Activated CD4-positive, alpha-beta T cell treated with anti-CD3 and anti-CD28 coated beads, Interleukin-2, Interleukin-4, amounts not matched to agents 100 ng/mL and 50 ng/mL, durations not matched to agents 16 hours and 8 hours (primary cell): ENCODE measurements around the gene SHISA5.
A peak's percentile ranks its signal among the peaks of the same experiment; 100 is the strongest.
"Not testable (repeated sequence)": the region's sequence is repeated elsewhere in the genome, so short reads cannot be mapped to it uniquely, and the experiment has no call there.

Experiments
- DNase-seq: peaks from one replicate; pipeline ENCODE4 v3.0.0-alpha.2; 2020; ENCODE audit warnings: low spot score

SHISA5 gene

DNA sequence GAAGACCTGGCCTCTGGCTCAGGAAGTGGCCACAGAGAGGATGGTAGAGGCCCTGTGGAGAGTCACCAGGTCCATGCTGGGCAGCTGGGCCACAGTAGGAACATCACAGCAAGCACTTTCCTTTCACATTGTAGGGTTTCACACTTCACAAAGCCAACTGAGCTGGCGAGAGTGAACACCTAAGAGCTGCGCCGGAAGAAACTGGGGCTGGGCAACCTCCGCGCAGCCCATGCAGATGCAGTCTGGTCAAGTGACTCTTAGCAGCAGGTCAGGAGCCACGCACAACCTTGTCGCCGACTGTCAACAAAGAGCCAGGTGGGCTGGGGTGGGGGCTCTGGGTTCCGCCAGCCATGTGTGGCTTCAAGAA, 15.3 kb upstream of the SHISA5 start:
- DNase-seq: no peak

GRCh38 chr3:48518638-48519276, 14.8 kb upstream of the SHISA5 start:
- DNase-seq: no peak

DNA sequence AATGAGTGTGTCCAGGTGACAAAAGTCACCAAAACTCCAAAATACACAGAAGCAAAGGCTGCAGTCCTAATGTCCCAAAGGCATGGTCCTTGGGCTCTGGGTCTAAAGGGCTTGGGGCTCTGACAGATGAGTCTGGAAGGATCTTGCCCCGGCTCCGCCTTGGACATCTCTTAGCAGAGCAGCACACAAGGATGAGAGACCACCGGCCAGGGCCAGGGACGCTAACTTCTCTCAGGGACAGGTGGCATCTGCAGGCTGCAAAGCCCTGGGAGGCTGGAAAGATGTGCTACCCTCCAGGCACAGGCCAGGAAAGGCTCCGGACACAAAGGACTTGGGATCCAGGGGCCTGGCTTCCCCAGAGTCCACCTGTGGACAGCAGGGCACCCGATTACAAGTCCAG, 14.1 kb upstream of the SHISA5 start:
- no peak for DNase-seq

DNA sequence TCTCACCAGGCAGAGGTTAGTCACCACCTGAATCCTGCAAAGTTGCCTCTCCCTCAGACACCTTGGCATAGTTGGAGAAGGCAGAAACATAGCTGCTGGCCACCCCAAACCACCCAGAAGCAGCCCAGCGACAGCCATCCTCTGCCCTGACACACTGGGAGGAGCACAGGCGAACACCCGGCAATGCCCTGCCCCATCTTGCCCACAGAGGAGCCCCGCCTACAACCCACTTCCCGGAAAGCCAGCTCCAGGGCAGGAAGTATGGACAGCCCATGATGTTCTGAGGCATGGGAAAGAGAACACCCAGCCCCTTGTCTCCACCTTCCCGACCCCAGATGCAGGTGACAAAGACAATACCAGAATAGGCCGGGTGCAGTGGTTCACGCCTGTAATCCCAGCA, 12.6 kb upstream of the SHISA5 start:
- DNase-seq: peak; percentile 28

- DNase-seq: peak; percentile 64
Observed at GRCh38 chr3:48514431-48515227, 10.7 kb upstream of the SHISA5 start.

- no peak for DNase-seq
Observed at GRCh38 chr3:48511551-48511950, 7.6 kb upstream of the SHISA5 start.

DNA sequence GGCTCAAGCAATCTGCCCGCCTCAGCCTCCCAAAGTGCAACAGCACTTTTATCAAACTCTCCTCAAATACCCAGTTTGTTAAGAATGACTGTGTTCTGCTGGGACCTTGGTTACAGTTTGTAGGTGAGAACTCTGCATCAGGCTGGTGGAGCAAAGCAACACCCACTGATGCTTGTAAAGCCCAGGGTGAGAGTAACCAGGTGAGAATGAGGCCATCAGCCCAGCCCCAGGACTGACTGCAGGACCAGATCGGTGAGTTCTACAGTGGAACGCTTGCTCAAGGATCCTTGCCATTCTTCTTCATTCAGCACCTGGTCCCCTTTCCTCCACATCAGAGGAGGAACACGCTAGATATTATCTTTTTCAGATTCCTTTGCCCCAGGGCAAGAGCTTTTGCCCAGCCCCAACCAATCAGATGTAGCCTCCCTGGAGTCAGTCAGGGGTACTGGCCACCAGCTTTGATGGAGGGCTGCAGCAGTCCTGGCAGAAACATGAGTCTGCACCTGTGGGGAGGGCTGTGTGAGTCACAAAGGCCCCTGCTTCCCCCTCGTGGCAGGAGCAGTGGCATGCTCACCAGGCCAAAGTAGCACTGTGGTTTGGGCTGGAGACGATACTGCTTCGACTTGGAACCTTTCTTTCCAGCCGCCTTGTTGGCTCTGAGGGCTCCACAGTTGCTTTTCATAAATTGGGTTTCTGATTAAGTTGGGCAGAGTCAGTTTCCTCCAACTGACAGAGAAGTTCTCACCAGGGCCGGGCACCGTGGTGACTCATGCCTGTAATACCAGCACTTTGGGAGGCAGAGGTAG, 3.5 kb upstream of the SHISA5 start:
- peak; percentile 81 for DNase-seq

DNA sequence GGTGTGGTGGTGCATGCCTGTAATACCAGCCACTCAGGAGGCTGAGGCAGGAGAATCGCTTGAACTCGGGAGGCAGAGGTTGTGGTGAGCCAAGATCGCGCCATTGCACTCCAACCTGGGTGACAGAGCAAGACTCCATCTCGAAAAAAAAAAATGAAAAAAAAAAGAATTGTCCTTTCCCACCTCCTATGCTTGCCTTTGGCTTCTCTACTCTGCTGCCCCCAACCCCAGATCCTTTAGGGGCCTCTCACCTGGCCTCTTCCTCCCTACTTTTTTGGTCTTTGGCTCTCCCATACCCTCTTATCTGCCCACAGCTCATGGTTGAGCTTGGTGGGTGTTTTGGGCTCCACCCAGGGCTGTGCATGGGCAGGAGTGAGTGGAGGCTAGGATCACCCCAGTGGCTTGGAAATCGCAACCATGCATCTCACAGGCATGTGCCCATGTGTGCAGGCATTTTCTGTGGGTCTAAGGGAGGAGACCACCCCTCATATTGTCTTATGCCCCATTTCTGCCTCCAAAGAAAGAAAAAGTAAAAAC, 2.1 kb upstream of the SHISA5 start:
- no peak for DNase-seq

DNA sequence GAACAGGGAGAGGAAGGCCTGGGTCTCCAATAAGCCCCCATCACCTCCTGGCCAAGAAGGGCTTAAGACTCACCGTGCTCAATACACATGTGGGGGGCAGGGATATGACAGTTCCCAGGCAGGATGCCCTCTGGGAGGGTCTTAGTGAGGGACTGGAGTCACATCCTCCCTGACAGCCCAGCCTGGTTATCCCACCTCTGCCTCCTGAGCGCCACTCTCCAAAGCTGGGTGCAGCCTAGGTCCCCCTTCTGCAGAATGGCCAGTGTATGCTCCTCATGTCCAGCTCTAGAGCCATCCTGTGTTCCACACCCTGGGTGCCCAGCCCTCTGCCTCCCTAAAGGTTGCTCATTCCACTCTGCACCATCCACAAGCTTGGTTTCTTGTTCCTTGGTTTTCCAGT, 1.2 kb upstream of the SHISA5 start:
- no peak for DNase-seq

DNA sequence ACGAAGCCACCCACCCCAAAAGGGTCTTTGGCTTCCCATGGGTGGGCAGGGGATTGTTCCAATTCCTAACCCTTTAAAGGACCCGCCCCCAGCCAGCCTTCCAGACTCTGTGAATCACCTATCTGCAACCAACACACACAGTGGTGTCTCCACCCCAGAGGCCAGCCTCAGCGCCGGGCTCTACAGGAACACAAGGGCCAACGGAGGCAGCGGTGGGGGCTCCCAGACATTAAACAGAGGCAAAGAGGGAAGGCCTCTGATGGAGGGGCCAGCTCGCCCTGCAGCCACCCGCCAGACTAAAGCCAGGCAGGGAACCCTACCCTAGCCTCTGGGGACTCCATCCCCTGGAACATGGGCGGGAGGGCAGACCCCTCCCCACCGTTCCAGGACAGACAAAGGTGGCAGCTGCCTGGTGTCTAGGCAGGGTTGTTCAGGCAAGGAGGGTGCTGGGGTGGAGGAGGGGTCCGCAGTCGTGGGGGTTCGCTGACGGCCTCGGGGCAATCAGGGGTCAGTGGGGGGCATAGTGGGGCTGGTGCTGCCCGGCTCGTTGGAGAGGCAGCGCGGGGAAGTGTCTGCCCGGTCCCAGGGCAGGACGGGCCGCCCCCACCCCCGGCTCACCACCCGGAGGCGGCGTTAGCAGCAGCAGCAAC, 448 bp downstream of the SHISA5 start:
- no peak for DNase-seq

DNA sequence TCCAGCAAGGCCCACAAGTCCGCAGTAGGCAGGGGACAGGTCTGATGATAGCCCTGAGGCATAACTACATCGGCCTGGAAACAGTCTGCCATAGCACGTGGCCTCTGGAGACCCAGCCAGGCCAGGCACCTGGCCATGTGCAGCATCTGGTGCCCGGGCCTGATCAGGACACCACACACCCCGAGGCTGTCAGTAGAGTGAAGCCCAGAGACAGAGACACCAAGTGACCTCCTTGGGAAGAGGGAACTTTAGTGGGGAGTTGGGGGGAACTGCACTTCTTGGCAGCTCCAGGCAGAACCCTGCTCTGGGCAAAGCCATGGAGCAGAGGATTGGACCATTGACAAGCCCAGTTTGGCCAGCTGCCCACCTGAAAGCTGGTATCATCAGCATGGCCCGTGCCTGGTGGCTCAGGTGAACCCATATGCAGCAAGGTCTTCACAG, 1.2 kb downstream of the SHISA5 start:
- DNase-seq: no peak

GRCh38 chr3:48502121-48502520, 1.9 kb downstream of the SHISA5 start:
- DNase-seq: no peak

DNA sequence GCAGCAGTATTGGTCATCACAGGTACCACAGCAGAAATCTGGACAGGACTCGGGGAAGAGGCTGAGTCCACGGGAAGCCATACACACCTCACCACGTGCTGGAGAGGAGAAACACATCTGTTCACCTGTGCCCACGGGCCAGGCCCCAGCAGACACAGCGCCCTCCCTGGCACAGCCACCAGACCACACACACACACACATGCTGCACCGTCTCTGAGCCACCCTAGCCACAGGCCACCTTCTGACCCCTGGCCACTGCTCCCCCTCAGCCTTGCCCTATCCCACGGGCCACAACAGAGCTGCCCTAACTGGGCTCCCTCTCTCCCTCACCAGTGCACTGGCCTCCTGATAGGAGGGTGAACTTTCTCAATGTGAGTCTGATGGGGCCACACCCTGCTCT, 2.8 kb downstream of the SHISA5 start:
- no peak for DNase-seq

DNA sequence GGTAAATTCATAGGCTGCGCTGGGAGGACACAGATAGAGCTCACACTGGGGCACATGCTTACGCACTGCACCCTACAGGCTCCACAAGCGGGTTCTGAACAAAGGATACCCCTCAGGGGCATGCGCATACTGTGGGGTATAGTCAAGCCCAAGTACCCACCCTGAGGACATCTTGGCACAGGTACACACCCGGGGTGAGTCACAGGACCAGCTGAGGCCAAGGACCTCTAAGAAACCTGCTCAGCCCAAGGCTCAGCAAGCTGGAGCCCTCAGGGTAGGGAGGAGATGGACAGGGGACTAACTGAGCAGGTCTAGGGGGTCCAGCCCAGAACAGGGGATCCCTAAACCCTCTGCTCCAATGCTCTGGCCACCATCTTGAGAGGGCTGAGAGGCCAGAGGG, 3.3 kb downstream of the SHISA5 start:
- DNase-seq: no peak

GRCh38 chr3:48493203-48493501, 10.8 kb downstream of the SHISA5 start:
- DNase-seq: no peak

DNA sequence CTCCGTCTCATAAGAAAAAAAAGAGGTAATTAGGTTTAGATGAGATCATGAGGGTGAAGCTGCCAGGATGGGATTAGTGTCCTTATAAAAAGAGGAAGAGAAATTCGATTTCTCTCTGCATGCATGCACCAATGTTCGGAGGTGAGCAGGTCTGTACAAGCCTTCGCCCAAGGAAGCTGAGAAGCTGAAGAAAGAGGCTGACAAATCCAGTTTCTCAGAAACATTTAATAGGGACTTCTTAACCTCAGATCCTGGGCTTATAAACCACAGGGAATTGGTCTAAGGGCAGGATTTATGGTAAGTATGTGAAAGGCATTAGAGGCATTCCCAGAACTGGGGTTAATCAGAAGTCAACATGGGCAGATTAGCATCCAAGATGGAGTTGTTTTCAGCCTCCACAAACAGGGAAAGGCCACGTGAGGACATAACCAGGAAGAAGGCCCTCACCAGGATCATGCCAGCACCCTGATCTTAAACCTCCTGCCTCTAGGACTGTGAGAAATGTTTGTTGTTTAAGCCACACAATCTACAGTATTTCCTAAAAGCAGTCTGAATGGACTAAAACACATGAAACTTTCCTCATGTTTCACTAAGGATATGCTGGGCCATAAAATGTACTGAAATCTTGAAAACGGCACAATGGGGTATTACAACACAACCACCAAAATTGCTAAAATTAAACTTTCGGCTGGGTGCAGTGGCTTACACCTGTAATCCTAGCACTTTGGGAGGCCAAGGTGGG, 11.3 kb downstream of the SHISA5 start:
- DNase-seq: no peak

DNA sequence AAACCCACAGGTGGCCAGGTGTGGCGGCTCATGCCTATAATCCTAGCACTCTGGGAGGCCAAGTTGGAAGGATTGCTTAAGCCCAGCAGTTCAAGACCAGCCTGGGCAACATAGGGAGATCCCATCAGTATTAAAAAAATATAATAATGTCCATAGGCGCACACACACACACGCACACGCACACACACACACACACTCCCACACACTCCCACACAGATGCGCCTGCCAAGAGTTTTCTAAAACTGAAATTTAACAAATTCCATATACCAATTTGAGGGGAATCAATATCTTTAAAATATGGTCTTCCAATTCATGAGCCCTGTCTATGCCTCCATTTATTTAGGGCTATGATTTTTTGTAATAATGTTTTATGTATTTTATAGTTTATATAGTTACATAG, 17.0 kb downstream of the SHISA5 start:
- no peak for DNase-seq

DNA sequence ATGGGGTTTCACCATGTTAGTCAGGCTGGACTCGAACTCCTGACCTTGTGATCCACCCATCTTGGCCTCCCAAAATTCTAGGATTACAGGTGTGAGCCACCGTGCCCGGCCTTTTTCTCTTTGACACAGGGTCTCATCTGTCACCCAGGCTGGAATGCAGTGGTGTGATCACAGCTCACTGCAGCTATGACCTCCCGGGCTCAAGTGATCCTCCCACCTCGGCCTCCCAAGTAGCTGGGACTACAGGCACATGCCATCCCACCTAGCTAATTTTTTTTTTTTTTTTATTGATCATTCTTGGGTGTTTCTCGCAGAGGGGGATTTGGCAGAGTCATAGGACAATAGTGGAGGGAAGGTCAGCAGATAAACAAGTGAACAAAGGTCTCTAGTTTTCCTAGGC, 21.2 kb downstream of the SHISA5 start:
- not testable (repeated sequence) for DNase-seq

GRCh38 chr3:48480891-48481290, 23.1 kb downstream of the SHISA5 start:
- not testable (repeated sequence) for DNase-seq

- peak; percentile 74 for DNase-seq
Observed at GRCh38 chr3:48478626-48479555, 25.1 kb downstream of the SHISA5 start.
